NT2/D1 (cell line): ENCODE measurements around the gene ZBTB40.

Source experiments
- DNase-seq: peaks from one replicate; pipeline ENCODE4 v3.0.0-alpha.2; 2011; ENCODE audit warnings: low read depth, low spot score
- H3K27me3 ChIP-seq: 2 replicates; pipeline ENCODE4 v1.6.0; 2011; ENCODE audit warnings: mild to moderate bottlenecking; ENCODE audit not compliant: insufficient read length, insufficient read depth
- H3K36me3 ChIP-seq: 2 replicates; pipeline ENCODE4 v1.6.1; 2011; ENCODE audit warnings: mild to moderate bottlenecking, low read length, mixed read lengths; ENCODE audit not compliant: insufficient read depth, insufficient read length
- H3K4me1 ChIP-seq: 2 replicates; pipeline ENCODE4 v1.5.1; 2011; ENCODE audit not compliant: insufficient read depth, insufficient read length
- H3K4me3 ChIP-seq: 2 replicates; pipeline ENCODE4 v1.5.1; 2011; ENCODE audit warnings: low read depth; ENCODE audit not compliant: insufficient read length
- H3K9ac ChIP-seq: 2 replicates; pipeline ENCODE4 v1.6.0; 2011; ENCODE audit warnings: low read depth; ENCODE audit not compliant: insufficient read length
- H3K9me3 ChIP-seq: 2 replicates; pipeline ENCODE4 v1.5.1; 2011; ENCODE audit warnings: mild to moderate bottlenecking, low read length; ENCODE audit not compliant: insufficient read depth
- SUZ12 ChIP-seq: IDR thresholded peaks from 2 replicates; pipeline ENCODE4 v1.6.1; 2011; ENCODE audit not compliant: insufficient read length, insufficient read depth; ENCODE audit errors: extremely low read depth
- YY1 ChIP-seq: IDR thresholded peaks from 2 replicates; pipeline ENCODE4 v1.6.1; 2011; ENCODE audit not compliant: insufficient read length, insufficient read depth
- ZNF274 ChIP-seq: IDR thresholded peaks from 2 replicates; pipeline ENCODE4 v1.6.1; 2011; ENCODE audit warnings: mild to moderate bottlenecking, low read depth, low read length

ZBTB40 gene

GRCh38 chr1:22470227-22470626 is 18.6 kb downstream of the ZBTB40 start:
- peaks cover 4% of the 10 kb centered on the region for H3K36me3 ChIP-seq
- H3K4me3 ChIP-seq: no peak overlapping the region
- H3K9me3 ChIP-seq: peaks cover 2% of the 10 kb centered on the region; the same call in 1 of the 2 replicates
- no peaks in the 10 kb centered on the region for H3K27me3 ChIP-seq
- H3K9ac ChIP-seq: no peak overlapping the region
- H3K4me1 ChIP-seq: peaks cover 2% of the 10 kb centered on the region
- no peak for DNase-seq
- TF ChIP-seq ZNF274: no peak
- no peak for TF ChIP-seq SUZ12
- no peak for TF ChIP-seq YY1

- TF ChIP-seq SUZ12: no peak
- no peak for TF ChIP-seq YY1
- TF ChIP-seq ZNF274: no peak
- H3K9ac ChIP-seq: no peak overlapping the region
- no peak for DNase-seq
Observed at GRCh38 chr1:22471078-22471477, 19.4 kb downstream of the ZBTB40 start.

GRCh38 chr1:22471610-22472009 is 20.0 kb downstream of the ZBTB40 start:
- TF ChIP-seq ZNF274 (no peak), SUZ12 (no peak), YY1 (no peak)
- Histone ChIP-seq H3K4me3 (no peak overlapping the region), H3K4me1 (peaks cover 2% of the 10 kb centered on the region), H3K27me3 (no peaks in the 10 kb centered on the region), H3K9ac (no peak overlapping the region), H3K36me3 (peaks cover 4% of the 10 kb centered on the region), H3K9me3 (no peaks in the 10 kb centered on the region)
- no peak for DNase-seq

More at GRCh38 chr1:22471078-22471477, 19.4 kb downstream of the ZBTB40 start:
- no peak overlapping the region for H3K4me3 ChIP-seq
- H3K27me3 ChIP-seq: no peaks in the 10 kb centered on the region
- H3K36me3 ChIP-seq: peaks cover 4% of the 10 kb centered on the region
- H3K4me1 ChIP-seq: peaks cover 2% of the 10 kb centered on the region
- no peaks in the 10 kb centered on the region for H3K9me3 ChIP-seq

- Histone ChIP-seq H3K4me1 (peaks cover 2% of the 10 kb centered on the region), H3K9ac (no peak overlapping the region), H3K9me3 (no peaks in the 10 kb centered on the region), H3K36me3 (peaks cover 4% of the 10 kb centered on the region), H3K4me3 (no peak overlapping the region), H3K27me3 (no peaks in the 10 kb centered on the region)
- no peak for DNase-seq
- TF ChIP-seq YY1 (no peak), SUZ12 (no peak), ZNF274 (no peak)
Observed at GRCh38 chr1:22472596-22472995, 20.9 kb downstream of the ZBTB40 start.

- no peaks in the 10 kb centered on the region for H3K9me3 ChIP-seq
- H3K36me3 ChIP-seq: peaks cover 4% of the 10 kb centered on the region
- H3K27me3 ChIP-seq: no peaks in the 10 kb centered on the region
- TF ChIP-seq ZNF274 (no peak), SUZ12 (no peak), YY1 (no peak)
- DNase-seq: no peak
- H3K4me1 ChIP-seq: peaks cover 2% of the 10 kb centered on the region
- no peak overlapping the region for H3K4me3 ChIP-seq
- H3K9ac ChIP-seq: no peak overlapping the region
Observed at GRCh38 chr1:22473952-22474351, 22.3 kb downstream of the ZBTB40 start.

- DNase-seq: no peak
- no peaks in the 10 kb centered on the region for H3K9me3 ChIP-seq
- TF ChIP-seq SUZ12 (no peak), ZNF274 (no peak), YY1 (no peak)
- peaks cover 2% of the 10 kb centered on the region for H3K4me1 ChIP-seq
- H3K9ac ChIP-seq: no peak overlapping the region
- no peaks in the 10 kb centered on the region for H3K27me3 ChIP-seq
- H3K4me3 ChIP-seq: no peak overlapping the region
- H3K36me3 ChIP-seq: peaks cover 4% of the 10 kb centered on the region
Observed at GRCh38 chr1:22476566-22476965, 24.9 kb downstream of the ZBTB40 start.

GRCh38 chr1:22483121-22483520 is 31.5 kb downstream of the ZBTB40 start:
- no peak overlapping the region for H3K4me3 ChIP-seq
- H3K4me1 ChIP-seq: no peaks in the 10 kb centered on the region
- DNase-seq: no peak
- no peak for TF ChIP-seq YY1
- no peak for TF ChIP-seq SUZ12
- TF ChIP-seq ZNF274: no peak
- H3K36me3 ChIP-seq: no peaks in the 10 kb centered on the region
- no peak overlapping the region for H3K9ac ChIP-seq
- H3K9me3 ChIP-seq: no peaks in the 10 kb centered on the region; the same call in 1 of the 2 replicates
- H3K27me3 ChIP-seq: no peaks in the 10 kb centered on the region
